Urinary bladder (tissue), 4 donors: ENCODE results near the gene HIGD1B. TPM values are rescaled to one million over a fixed set of nuclear protein-coding genes. Genes with fewer than 3 reads are reported as not detected.
A peak's percentile ranks its signal among the peaks of the same experiment; 100 is the strongest.

Experiments used
- DNase-seq: peaks from one replicate; pipeline ENCODE4 v3.0.0-alpha.2; 2015; ENCODE audit errors: extremely low spot score
- H3K27ac ChIP-seq: one replicate; pipeline ENCODE4 v1.5.1; 2013; ENCODE audit warnings: low read depth, mild to moderate bottlenecking, moderate library complexity
- H3K36me3 ChIP-seq: one replicate; pipeline ENCODE4 v1.6.1; 2013; ENCODE audit warnings: mild to moderate bottlenecking, moderate library complexity; ENCODE audit not compliant: insufficient read depth
- H3K4me1 ChIP-seq: one replicate; pipeline ENCODE4 v1.6.1; 2013; ENCODE audit warnings: mild to moderate bottlenecking, moderate library complexity; ENCODE audit not compliant: insufficient read depth
- H3K4me3 ChIP-seq: one replicate; pipeline ENCODE4 v1.5.1; 2013; ENCODE audit warnings: low read depth, low read length
- WGBS: extraction: QIAGEN DNeasy Blood & Tissue Kit; methylation state at CpG from one replicate; pipeline ENCODE4 v1.1.7; 2013; 5-methylcytosine and 5-hydroxymethylcytosine counted together
- polyA plus RNA-seq: library from polyadenylated mRNA; stranded (reverse); fragments of 200-250 nt; gene quantifications from one replicate; pipeline ENCODE4 v1.2.3, GENCODE V29; 2013
- total RNA-seq: library from RNA; depleted of rRNA; stranded (reverse); fragments of >200 nt; gene quantifications from one replicate; pipeline ENCODE4 v1.2.3, GENCODE V29; 2014
- donor health status: healthy with polysubstance abuse.
- donor health status: healthy.

The HIGD1B gene
- total and polyA plus RNA-seq, 2 donors: 2.1 to 9.6 TPM

DNA sequence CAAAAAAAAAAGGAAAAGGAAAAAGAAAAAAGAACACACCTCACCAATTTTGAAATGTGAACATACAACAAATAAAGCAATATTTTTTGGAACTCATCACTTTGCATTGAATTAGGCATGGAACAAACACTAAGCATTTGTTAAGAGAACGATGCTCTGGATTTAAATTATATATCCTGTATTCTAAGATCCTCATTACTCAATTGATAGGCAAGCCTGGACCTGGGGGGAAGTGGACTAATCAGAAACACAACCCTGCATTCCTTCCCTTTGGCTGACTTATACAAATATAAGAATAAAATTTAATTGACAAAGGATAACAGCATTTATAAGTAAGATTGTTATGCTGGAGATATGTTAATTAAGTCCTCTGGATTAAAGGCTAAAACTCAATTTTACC lies 19.8 kb upstream of the HIGD1B start:
- Histone ChIP-seq H3K4me1 (no peaks in the 10 kb centered on the region), H3K36me3 (no peaks in the 10 kb centered on the region), H3K27ac (peak overlapping the region; percentile 23), H3K4me3 (no peak overlapping the region)
- DNase-seq: no peak
- WGBS: 37% methylated on average over 1 of the region's 1 CpG

GRCh38 chr17:44828919-44829522 lies 18.7 kb upstream of the HIGD1B start:
- no peaks in the 10 kb centered on the region for H3K4me1 ChIP-seq
- peak overlapping the region; percentile 86 for H3K4me3 ChIP-seq
- H3K27ac ChIP-seq: peak overlapping the region; percentile 71
- no peaks in the 10 kb centered on the region for H3K36me3 ChIP-seq
- 1% methylated on average over 21 of the region's 21 CpGs for WGBS
- no peak for DNase-seq

GRCh38 chr17:44829523-44830358 lies 17.9 kb upstream of the HIGD1B start, which contains the start of gene GJC1:
Gene GJC1, minus strand, starts transcription at chr17:44830287. Its CDS starts 24,470 bp downstream, at chr17:44805817.
- H3K27ac ChIP-seq: peak within 1 kb of the TSS; percentile 71
- H3K4me1 ChIP-seq: no peaks in the 10 kb centered on the region
- H3K4me3 ChIP-seq: peak within 1 kb of the TSS; percentile 86
- under 1% methylated on average over 122 of the region's 123 CpGs for WGBS
- H3K36me3 ChIP-seq: no peaks in the 10 kb centered on the region
- no peak for DNase-seq

DNA sequence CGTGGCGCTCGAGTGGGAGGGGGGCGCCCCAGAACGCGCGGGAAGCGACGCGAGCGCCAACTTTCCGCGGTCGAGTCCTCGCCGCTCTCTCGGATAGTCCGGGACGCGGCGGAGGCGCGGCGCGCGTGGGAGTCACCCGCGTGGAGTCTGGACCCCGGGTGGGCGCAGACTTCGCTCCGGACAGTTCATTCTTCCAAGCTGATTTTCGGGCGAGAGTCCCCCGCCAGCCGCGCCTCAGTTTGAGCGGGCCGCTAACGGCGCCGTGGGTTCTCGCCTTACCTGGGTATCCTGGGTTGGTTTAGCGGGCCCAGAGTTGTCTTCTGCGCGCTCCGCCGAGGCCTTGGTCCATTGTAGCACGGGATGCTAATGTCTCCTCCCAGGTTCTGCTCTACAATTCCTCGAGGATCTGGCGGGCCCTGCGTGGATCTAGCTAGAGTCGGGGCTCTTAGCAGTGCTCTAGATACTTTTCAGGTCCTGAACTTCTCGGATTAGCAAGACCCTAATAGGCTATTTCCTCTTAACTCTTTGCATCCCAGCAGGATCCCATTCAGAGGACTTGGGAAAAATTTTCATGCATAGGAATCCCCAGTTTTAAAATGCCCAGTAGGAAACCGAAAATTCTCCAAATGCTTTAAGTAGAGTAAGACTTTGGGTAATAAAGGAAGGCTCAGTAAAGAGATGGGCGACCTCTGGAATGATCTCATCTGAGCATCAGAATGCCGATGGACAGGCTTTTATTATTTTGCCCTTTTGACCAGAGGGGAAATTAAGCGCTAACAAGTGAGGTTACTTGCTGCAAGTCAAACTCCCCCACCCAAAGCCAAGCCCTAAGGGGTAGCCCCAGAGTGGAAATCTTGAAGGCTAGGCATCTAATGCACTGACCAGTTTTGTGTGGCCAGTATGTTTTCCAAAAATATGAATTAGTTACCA lies 17.1 kb upstream of the HIGD1B start:
- Histone ChIP-seq H3K4me1 (no peaks in the 10 kb centered on the region), H3K36me3 (no peaks in the 10 kb centered on the region), H3K4me3 (peak overlapping the region; percentile 86), H3K27ac (peak overlapping the region; percentile 70)
- no peak for DNase-seq
- 4% methylated on average over 57 of the region's 58 CpGs for WGBS

GRCh38 chr17:44831371-44831770 lies 16.3 kb upstream of the HIGD1B start:
- WGBS: 87% methylated on average over 12 of the region's 12 CpGs
- H3K4me1 ChIP-seq: no peaks in the 10 kb centered on the region
- H3K36me3 ChIP-seq: no peaks in the 10 kb centered on the region
- H3K27ac ChIP-seq: no peak overlapping the region
- DNase-seq: no peak
- H3K4me3 ChIP-seq: no peak overlapping the region

DNA sequence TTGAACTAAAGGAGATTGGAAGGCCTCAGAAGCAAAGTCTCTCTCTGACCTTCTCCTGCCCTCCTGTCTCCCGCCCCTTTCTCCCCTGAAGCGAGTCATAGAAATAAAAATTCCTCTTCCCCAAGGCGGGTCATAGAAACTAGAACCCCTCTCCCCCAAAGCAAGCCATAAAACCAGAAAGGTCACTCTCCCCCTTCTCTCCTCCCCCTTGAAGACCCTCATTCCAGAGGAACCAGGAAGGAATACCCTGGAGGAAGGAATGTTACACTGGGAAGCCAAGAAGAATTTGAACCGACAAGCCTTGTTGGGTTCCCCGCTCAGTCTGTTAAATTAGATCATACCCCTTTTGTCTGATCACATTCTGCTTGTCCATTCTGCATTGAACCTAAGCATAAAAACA lies 14.9 kb upstream of the HIGD1B start:
- no peak overlapping the region for H3K27ac ChIP-seq
- no peak overlapping the region for H3K4me3 ChIP-seq
- DNase-seq: no peak
- no peaks in the 10 kb centered on the region for H3K4me1 ChIP-seq
- H3K36me3 ChIP-seq: no peaks in the 10 kb centered on the region
- WGBS: 78% methylated on average over 5 of the region's 5 CpGs

DNA sequence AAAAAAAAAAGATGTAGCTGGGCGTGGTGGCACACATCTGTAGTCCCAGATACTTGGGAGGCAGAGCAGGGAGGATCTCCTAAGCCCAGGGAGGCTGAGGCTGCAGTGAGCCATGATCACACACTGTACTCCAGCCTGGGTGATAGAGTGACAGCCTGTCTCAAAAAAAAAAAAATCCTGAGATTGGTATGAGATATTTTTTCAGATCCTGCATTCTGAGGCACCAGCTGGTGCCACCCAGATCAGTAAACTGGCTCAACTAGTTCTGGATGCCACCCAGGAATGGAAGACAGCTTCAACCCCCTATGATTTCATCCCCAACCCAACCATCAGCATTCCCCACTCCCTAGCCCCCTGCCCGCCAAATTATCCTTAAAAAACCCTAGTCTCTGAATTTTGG lies 10.5 kb upstream of the HIGD1B start:
- DNase-seq: no peak
- Histone ChIP-seq H3K27ac (no peak overlapping the region), H3K4me1 (no peaks in the 10 kb centered on the region), H3K4me3 (no peak overlapping the region), H3K36me3 (no peaks in the 10 kb centered on the region)
- 59% methylated on average over 2 of the region's 2 CpGs for WGBS

GRCh38 chr17:44840274-44840673 lies 7.4 kb upstream of the HIGD1B start:
- Histone ChIP-seq H3K27ac (no peak overlapping the region), H3K4me1 (no peaks in the 10 kb centered on the region), H3K4me3 (no peak overlapping the region), H3K36me3 (no peaks in the 10 kb centered on the region)
- WGBS: 87% methylated on average over 4 of the region's 4 CpGs
- DNase-seq: no peak

GRCh38 chr17:44840936-44841335 lies 6.7 kb upstream of the HIGD1B start:
- no peaks in the 10 kb centered on the region for H3K36me3 ChIP-seq
- 61% methylated on average over 3 of the region's 3 CpGs for WGBS
- H3K4me1 ChIP-seq: no peaks in the 10 kb centered on the region
- DNase-seq: no peak
- no peak overlapping the region for H3K27ac ChIP-seq
- H3K4me3 ChIP-seq: no peak overlapping the region

DNA sequence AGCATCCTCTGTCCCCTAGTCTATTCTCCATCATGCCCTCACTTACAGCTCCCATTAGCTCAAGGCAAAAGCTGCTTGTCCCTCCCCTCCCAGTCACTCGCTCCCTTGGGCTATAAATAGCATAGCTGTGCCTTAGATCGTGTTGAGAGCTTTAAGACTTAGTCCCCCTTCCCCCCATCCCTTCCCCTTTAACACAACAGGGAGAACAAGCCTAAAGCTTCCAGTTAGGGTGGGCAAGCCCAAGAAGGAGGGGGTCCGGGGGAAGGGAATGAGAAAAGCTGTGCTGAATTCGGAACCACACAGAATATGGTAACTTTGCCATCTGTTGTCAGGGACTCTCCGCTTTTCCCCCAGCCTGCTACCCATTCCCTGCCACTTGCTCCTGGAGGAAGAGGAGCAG lies 4.9 kb upstream of the HIGD1B start:
- Histone ChIP-seq H3K27ac (no peak overlapping the region), H3K4me3 (no peak overlapping the region), H3K36me3 (no peaks in the 10 kb centered on the region), H3K4me1 (no peaks in the 10 kb centered on the region)
- WGBS: 23% methylated on average over 5 of the region's 5 CpGs
- no peak for DNase-seq

DNA sequence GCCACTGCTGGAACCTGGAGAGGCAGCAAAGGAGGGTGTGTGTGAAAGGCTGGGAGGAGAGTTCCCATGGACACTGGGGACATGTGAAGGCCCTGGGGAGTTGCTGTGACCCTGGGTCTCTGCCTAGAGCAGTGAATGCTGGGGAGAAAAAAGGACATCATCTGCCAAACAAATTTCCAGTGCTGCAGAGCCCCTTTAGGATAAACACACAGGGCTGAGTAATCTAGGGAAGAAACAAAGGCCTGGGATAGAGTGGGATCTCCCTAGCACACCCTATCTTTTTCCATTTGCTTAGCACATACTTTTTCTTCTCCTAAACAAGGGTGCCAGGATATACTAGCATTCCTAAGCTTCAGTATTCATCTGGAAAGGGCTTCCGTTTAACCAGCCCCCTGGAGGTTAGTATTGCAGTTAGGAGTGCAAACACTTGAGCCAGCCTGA lies 3.3 kb upstream of the HIGD1B start:
- Histone ChIP-seq H3K4me3 (no peak overlapping the region), H3K4me1 (no peaks in the 10 kb centered on the region), H3K36me3 (no peaks in the 10 kb centered on the region), H3K27ac (no peak overlapping the region)
- 28% methylated on average over 1 of the region's 1 CpG for WGBS
- no peak for DNase-seq

- H3K4me3 ChIP-seq: no peak overlapping the region
- H3K4me1 ChIP-seq: no peaks in the 10 kb centered on the region
- H3K27ac ChIP-seq: no peak overlapping the region
- H3K36me3 ChIP-seq: peaks cover 2% of the 10 kb centered on the region
- 78% methylated on average over 8 of the region's 8 CpGs for WGBS
- DNase-seq: no peak
Measured at GRCh38 chr17:44846206-44846605, 1.5 kb upstream of the HIGD1B start.

GRCh38 chr17:44848257-44848795 lies 643 bp downstream of the HIGD1B start:
- no peak overlapping the region for H3K4me3 ChIP-seq
- WGBS: 65% methylated on average over 6 of the region's 6 CpGs
- no peaks in the 10 kb centered on the region for H3K4me1 ChIP-seq
- no peak overlapping the region for H3K27ac ChIP-seq
- DNase-seq: no peak
- peaks cover 2% of the 10 kb centered on the region for H3K36me3 ChIP-seq
